Measurements from ENCODE around the gene FGD6. TPM values are rescaled to one million over a fixed set of nuclear protein-coding genes. Genes with fewer than 3 reads are reported as not detected.

Gene FGD6
- total and polyA plus RNA-seq, 8 donors: 1.4 to 24.3 (median 9.2) TPM

- Histone ChIP-seq H3K4me1 (peaks cover 2 to 15% (median 4%) of the 10 kb centered on the region in 3 donors), H3K27ac (peak overlapping the region in 1 of 4 donors; percentile 19), H3K36me3 (no peaks in the 10 kb centered on the region), H3K9me3 (no peaks in the 10 kb centered on the region), H3K4me3 (no peak overlapping the region), H3K27me3 (no peaks in the 10 kb centered on the region)
- DNase-seq (no peak), FAIRE-seq (no peak), ATAC-seq (no peak)
- intact Hi-C loops (cut with DNase I): no loop called here
- WGBS, 2 donors: 70 to 74% methylated on average over 3 of the region's 3 CpGs
- no peak for TF ChIP-seq CTCF (IDR thresholded peaks at IDR 0.05)
Measured at GRCh38 chr12:95195122-95195521, 22.1 kb downstream of the FGD6 start.

DNA sequence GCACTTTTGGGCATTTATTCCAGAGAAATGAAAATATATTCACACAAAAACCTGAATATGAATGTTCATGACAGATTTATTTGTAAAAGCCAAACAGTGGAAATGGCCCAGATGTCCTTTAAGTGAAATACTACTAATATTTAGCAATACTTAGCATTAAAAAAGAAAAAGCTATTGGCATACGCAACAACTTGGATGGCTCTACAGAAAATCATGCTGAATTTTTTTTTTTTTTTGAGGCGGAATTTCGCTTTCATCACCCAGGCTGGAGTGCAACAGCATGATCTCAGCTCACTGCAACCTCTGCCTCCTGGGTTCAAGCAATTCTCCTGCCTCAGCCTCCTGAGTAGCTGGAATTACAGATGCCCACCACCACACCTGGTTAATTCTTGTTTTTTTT is 24.1 kb downstream of the FGD6 start:
- ATAC-seq (no peak), DNase-seq (no peak), FAIRE-seq (no peak)
- intact Hi-C loops (cut with DNase I): no loop called here
- TF ChIP-seq CTCF (IDR thresholded peaks at IDR 0.05): no peak
- no peak overlapping the region for H3K4me3 ChIP-seq
- H3K4me1 ChIP-seq: peaks cover 0 to 7% (median 0%) of the 10 kb centered on the region in 3 donors
- no peaks in the 10 kb centered on the region for H3K36me3 ChIP-seq
- no peaks in the 10 kb centered on the region for H3K27me3 ChIP-seq
- H3K27ac ChIP-seq: no peak overlapping the region
- H3K9me3 ChIP-seq: no peaks in the 10 kb centered on the region
- WGBS, 2 donors: 94 to 96% methylated on average over 3 of the region's 3 CpGs

GRCh38 chr12:95192271-95192670 is 25.0 kb downstream of the FGD6 start:
- Histone ChIP-seq H3K27me3 (no peaks in the 10 kb centered on the region), H3K4me1 (peaks cover 0 to 7% (median 0%) of the 10 kb centered on the region in 3 donors), H3K9me3 (no peaks in the 10 kb centered on the region), H3K4me3 (no peak overlapping the region), H3K27ac (no peak overlapping the region), H3K36me3 (no peaks in the 10 kb centered on the region)
- no peak for DNase-seq
- no peak for ATAC-seq
- intact Hi-C loops (cut with DNase I): no loop called here
- no peak for TF ChIP-seq CTCF (IDR thresholded peaks at IDR 0.05)
- no peak for FAIRE-seq

DNA sequence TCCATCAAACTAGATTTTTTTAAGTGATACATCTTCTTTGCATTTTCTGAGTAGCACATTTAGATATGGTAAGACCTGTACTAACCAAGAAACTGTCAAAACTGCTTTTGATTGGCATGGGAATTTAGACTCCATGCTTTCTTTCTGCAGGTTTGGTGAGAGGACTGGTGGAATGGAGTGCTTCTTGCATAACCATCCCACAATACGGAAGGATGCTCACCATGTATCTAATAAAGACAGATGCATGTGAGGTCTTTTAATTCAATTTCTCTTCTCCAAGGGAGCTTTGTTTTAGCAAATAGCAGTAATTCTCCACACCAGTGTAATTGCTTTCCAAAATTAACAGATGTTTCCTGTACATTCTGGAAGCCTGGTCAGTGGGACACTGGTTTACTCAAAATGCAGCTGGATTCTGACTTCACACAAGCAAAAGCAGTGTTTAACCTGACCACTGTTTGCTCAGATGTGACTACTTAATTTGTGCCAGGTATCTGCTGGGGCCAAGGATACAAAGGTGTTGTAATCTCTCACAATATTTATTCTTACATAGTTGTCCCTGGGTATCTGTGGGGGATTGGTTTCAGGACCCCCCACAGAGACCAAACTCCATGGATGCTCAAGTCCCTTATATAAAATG is 26.1 kb downstream of the FGD6 start:
- WGBS, 2 donors: 89 to 95% methylated on average over 1 of the region's 1 CpG
- no peak for DNase-seq
- TF ChIP-seq CTCF (IDR thresholded peaks at IDR 0.05): no peak
- no peak for FAIRE-seq
- H3K4me3 ChIP-seq: no peak overlapping the region
- no peaks in the 10 kb centered on the region for H3K9me3 ChIP-seq
- H3K36me3 ChIP-seq: no peaks in the 10 kb centered on the region
- H3K27me3 ChIP-seq: no peaks in the 10 kb centered on the region
- no peak overlapping the region for H3K27ac ChIP-seq
- ATAC-seq: no peak
- intact Hi-C loops (cut with DNase I): no loop called here
- peaks cover 0 to 7% (median 0%) of the 10 kb centered on the region in 3 donors for H3K4me1 ChIP-seq

GRCh38 chr12:95187865-95188415 is 29.3 kb downstream of the FGD6 start:
- no peak for FAIRE-seq
- ATAC-seq: no peak

More at GRCh38 chr12:95187865-95188415, 29.3 kb downstream of the FGD6 start:
- H3K4me3 ChIP-seq: no peak overlapping the region
- no peaks in the 10 kb centered on the region for H3K9me3 ChIP-seq
- no peaks in the 10 kb centered on the region for H3K4me1 ChIP-seq
- H3K36me3 ChIP-seq: no peaks in the 10 kb centered on the region
- DNase-seq: no peak
- no peak for TF ChIP-seq CTCF (IDR thresholded peaks at IDR 0.05)
- no peaks in the 10 kb centered on the region for H3K27me3 ChIP-seq
- intact Hi-C loops (cut with DNase I): no loop called here
- 75 to 80% methylated on average over 5 of the region's 5 CpGs for WGBS, 2 donors
- H3K27ac ChIP-seq: no peak overlapping the region

Measured in pancreas (tissue), 10 donors.